Measurements from ENCODE around the gene UGT2A3.
"Not testable (repeated sequence)": the region's sequence is repeated elsewhere in the genome, so short reads cannot be mapped to it uniquely, and the experiment has no call there.

The UGT2A3 gene

DNA sequence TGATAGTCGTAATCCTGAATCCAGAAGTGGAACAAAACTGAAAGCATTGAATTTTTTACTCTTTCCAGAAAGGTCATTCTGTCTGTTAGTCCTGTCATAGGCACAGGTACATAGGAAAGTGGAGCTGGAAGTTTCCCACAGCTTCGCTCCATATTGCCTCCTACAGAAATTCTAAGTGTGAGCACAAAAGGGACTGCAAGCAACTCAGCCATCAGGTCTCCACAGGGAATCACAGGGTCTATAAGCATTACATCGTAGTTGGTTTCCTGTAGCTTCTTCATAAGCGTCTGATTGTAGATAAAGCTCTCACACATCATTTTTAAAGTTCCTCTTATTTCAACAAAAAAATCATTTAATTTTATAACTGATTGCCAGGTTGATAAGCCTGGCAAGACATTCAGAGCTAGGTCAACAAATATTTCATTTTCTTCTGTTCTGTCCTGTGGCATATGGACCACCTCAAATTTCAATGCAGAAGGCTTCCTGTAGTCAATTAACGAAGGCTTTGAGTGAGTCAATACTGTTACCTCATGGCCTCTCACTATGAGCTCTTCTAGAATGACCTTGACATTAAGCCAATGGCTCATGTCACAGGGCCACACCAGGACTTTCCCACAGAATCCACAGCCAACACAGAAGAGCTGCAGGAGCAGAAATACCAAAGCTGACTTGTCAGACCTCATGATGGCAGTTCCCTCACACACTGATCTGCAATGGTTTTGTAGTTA lies at the start of gene UGT2A3:
Gene UGT2A3 (minus strand): TSS at position 727 of the 728 bp plus-strand sequence. CDS start 44 bp downstream, at position 683.
- no peak for DNase-seq

DNA sequence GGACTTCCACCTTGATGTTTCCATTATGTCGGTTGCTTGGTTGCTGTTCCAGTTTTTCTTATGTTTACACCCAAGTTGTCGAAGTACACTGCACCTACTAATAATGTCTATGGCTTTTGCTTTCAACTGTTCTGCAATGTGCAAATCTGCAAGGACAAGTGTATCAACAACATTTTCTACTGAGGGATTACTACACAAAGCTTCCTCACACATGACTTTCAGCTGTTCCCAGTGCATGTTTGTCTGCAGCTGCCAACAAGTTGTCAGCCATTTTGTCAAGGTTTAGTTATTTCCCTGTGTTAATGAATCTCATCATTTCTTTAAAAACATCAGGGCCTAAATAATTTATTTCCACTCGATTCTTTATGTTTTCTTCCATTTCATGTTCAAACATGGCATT lies 45.4 kb upstream of the UGT2A3 start:
- DNase-seq = no peak

DNA sequence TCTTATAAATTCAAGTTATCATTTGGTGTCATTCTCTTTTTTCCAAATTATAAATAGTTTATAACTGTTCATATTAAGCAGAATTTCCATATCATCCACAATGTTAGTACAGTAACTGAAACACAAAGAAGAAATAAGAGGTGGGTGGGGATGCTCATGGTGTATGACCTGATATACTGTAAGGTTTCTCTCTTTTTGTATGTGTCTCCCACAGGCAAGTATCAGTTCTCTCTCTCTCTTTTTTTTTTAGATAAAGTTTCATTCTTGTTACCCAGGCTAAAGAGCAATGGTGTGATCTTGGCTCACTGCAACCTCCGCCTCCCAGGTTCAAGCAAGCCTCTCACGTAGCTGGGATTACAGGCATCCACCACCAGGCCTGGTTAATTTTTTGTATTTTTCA lies 43.7 kb upstream of the UGT2A3 start:
- DNase-seq = no peak

DNA sequence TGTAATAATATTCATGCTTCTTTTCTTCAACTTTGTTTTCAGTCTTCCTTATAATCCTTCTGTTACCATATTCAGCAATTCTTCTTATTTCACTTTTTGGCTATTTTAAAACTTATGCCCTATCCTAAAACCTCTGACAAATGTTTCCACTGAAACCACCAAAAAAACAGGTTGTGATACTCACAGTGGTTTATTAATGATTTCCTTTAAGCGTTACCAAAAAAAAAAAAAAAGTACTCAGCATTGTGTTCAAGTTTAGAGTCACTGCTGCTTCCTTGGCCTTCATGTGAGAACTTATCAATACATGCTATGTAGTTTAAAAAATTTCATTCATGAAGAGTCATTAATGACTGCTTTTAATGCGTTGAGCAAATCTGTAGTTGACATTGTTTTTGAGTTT lies 35.4 kb upstream of the UGT2A3 start:
- no peak for DNase-seq

DNA sequence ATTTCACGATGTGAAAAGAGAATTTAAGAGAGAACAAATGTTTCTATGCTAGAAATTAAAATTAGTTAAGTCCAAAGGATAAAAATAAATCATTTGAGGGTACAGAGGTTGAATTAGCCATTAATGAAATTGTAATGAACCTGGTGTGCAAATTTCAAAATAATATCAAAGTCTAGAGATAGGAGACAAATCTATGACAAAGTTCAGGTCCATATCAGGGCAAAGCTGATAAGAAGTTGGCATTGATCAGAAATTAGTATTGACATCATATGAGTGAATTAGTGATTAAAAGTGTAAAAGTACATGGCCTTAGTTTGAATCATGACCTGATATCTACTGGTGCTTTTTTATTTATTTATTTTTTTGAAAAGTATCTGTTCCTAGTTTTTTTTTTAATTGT lies 33.8 kb upstream of the UGT2A3 start:
- no peak for DNase-seq

DNA sequence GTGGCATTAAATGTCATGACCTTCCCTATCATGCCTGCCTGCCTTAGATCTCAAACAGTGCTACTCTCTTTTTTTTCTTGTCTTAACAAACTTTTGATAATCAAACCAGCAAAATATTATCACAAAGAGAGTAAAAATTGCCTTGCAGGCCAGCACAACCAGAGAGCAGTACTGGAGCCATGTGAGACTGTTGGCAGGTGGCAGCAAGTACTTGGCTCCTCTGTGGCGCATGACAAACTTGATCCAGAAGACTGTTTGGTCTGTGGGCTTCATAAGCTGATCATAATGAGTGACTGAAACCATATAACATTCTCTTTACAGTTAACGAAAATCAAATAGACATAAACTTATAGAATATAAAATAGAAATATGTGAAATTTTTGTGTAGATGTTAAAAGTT lies 33.3 kb upstream of the UGT2A3 start:
- no peak for DNase-seq

DNA sequence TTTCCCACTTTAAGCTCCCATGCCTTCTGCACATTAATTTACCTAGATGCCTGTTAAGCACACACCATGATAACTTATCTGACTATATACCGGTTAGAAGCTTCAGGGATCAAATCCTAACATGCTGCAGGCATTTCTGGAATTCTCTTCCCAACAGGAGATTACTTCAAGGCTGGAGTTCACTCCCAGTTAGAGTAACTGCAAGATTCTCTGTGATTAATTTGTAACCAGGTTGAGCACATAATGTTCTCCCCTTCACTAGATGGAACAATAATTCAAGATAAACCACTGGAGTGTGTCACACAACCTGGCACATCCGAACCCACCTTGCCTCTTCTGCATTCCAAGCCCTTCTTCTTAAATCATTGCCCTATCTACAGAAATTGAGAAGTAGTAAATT lies 11.8 kb upstream of the UGT2A3 start:
- no peak for DNase-seq

DNA sequence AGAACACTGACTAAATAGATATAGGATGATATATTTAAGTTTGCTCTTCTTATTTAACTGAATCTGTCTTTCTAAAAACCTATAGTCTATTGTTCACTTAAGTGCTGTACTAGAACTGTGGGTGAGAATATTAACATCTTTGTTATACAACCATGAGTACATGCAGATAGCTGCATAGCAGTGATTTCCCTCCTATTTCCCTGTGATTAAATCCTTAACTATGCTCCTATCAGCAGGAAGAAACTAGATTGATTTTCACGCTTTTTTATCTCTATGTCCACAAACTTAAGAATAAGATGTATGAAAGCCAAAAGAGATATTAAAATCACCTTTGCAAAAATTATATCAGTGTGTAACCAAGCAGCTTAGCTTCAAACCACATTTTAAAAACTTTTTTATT lies 11.3 kb upstream of the UGT2A3 start:
- no peak for DNase-seq

DNA sequence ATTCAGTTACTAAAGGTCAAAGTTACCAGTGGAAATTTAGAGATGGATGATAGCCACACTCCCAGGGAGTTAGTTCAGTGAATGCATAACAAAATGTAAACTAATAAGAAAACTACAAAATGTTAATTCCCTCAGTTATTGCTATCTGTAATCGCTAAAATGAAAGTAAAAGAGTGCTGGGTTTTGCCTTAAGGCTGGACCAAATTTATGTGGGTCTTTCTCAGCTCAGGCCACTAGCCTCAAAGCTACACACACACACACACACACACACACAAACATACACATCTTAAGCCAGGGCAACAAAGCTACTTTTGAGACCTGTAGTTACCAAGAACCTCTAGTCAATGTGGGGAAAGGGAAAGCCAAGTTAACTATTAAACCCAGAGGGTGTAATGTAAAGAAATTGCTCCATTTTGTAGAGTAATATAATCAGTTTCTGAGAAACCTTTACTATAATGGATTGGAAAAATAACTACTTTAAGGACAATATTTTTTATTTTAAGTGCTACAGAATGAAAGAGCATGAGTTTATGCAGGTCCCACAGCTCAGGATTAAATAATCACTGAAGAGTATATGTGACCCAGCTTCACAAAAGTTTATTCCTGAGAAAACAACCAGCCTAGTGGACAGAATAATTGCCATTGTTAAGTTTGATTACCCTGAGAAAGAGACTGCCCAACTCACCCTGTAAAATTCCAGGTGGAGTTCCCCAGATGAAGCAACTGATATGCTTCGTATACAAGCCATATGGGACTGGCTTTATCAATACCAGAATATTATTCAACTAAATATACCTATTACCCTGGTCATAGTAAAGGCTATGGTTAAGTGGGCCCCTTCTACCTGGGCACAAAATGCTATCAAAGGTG lies 8.9 kb upstream of the UGT2A3 start:
- DNase-seq = no peak

DNA sequence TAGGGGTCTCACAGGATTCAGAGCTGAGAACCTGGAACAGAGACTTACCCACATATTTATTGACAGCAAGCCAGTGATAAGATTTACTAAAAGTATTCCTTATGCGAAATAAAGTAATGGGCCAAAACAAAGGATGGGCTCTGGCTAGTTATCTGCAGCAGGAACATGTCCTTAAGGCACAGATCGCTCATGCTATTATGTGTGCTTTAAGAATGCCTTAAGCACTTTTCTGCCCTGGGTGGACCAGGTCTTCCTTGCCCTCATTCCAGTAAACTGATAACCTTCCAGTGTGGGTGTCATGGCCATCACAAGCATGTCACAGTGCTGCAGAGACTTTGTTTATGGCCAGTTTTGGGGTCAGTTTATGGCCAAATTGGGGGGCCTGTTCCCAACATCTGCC lies 7.5 kb upstream of the UGT2A3 start:
- not testable (repeated sequence) for DNase-seq

DNA sequence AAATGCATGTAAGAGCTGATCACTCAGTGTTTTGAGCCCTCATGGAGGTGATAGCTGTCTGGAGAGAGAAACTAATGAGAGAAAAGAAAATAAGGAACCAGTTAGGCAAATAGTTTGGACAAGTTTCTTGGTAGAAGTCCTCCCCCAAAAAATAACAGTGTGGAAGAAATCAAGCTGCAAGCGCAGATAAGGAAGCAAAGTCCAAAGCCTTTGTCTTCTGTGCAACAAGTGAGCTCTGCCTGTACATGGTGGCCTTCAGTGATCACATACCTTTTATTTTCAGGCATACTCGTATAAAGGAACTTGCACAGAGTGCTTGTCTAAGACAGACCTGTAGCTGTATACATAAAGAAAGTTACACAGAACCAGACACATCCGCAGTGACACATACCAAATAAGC lies 2.5 kb upstream of the UGT2A3 start:
- DNase-seq = no peak

DNA sequence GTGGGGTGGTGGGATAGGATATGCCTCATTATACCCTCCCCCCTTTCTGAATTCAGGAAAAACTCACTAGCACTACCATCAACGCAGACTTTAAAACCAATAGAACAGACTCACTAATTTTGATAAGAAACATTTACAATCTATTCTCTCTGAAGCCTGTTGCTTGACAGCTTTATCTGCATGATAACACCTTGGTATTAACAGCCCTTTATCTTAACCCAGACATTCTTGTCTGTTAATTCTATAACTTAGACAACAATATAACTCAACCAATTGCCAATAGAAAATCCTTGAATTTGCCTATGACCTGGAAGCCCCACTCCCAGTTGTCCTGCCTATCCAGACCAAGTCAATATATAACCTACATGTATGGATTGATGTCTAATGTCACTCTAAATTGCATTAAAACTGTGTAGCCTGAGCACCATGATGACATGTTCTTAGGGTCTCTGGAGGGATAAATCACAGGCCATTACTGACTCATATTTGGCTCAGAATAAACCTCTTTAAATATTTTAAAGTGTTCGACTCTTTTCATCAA lies 1.5 kb upstream of the UGT2A3 start:
- DNase-seq = no peak

DNA sequence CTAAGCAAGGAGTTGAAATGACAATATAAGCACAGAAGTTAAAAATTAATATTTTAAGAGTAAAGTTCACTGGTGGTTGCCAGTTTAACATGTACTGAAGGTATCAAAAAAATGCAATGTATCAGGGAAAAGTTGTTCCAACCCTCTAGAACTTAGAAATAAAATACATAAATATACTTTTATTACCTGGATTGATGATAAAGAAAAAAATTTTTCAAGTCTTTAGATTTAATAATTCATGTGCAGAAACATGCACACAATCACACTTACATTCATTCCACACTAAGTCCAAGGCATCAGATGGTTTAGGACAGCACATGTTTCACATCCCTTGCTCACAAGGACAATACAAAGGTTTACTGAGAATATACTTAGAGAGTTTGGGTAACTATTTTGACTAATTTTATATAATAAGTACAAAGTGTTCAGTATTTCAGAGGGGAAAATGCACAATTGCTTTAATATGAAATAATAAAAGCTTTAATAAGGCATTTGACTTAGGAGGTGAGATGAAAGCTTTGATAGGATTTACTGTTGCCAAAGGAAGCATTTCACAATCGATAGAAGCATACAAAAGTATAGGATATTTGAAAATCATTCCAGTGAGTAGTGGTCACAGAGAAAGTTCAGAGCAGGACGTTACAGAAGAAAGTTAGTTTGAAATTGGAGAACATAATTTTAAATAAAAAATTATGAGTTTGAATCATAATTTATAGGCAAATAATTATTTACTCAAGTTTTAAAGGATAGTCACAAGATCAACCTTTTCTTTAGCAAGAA lies 392 bp upstream of the UGT2A3 start:
- DNase-seq = no peak

DNA sequence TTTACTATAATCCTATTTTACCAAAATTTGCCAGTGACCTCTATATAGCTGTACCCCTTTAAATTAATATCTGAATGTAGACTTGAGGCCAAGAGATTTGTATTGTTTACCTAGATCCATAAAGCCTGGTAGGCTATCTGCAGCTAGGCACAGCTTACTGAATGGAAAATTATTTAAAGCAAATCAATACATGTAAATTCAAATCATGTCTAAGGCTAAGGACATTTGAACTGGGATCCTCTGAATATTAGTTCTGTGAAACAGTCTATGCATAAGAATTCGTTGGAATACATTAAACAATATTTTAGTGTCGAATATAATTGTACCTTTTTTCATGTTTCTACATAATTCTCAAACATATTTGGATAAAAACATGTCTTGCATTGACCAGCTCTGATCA lies 1.6 kb downstream of the UGT2A3 start:
- no peak for DNase-seq

DNA sequence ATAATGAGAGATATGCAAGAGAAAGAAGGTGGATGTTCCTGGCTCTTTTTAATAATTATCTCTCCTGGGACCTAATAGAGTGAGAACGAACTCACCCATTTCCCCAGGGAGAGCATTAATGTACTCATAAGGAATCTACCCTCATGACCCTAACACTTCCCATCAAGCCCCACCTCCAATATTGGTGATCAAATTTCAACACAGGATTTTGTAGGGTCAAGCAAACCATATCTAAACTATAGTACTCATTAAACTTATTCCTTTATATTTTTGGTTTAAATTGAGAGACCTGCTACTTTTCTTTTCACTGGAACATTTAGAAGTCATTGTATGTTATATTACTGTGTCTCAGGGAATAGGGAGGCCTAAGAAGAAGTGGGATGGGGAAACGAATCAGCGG lies 2.6 kb downstream of the UGT2A3 start:
- DNase-seq = no peak

DNA sequence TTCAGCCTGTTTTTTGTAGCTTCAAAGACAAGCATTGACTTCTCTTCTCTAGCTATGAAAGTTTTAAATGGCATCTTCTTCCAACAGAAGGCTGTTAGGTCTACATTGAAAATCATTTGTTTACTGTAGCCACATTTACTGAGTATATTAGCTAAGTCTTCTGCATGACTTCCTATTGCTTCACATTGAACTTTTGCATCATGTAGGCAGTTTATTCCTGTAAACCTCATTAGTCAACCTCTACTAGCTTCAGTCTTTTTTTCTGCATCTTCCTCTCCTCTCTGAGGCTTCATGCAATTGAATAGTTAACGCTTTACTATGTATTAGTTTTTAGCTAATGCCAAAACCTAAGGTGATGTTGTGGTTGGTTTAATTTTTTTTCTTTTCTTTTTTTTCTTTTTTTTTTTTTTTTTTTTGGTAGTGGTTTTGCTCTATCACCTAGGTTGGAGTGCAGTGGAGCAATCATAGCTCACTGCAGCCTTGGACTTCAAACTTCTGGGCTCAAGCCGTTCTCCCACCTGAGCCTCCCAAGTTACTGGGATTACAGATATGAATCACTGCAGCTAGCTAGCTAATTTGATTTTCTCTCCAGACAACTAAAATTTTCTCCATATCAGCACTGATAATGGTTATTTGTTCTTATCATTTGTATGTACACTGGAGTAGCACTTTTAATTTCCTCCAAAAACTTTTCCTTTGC lies 3.4 kb downstream of the UGT2A3 start:
- no peak for DNase-seq

DNA sequence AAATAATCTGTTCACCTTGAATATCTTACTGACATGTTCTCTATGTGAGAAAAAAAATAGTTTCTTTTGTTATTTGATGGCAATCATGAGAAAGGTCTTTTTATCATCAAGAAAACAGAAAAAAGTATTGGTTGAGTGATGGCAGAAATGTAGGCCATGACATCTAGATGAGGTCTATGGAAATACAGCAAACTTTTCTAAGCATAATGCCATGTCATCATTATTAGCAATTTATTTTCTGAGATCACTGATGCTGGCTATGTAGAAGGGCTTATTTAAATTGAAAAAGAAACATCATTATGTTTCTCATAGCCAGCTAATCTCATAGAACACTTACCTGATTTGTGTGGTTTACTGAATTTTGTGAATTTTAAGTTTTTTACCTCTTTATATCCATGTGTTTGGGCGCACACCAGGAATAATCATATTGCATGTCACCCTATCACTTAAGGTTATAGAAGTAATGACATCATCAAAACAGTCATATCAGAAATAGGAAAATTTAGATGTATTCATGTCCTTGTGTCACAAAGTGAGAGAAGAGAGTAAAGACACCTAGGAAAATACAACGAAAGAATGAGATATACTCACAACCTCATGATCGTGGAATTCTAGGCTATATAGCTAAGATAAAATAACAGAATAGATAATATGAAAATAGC lies 22.4 kb downstream of the UGT2A3 start:
- DNase-seq = no peak

DNA sequence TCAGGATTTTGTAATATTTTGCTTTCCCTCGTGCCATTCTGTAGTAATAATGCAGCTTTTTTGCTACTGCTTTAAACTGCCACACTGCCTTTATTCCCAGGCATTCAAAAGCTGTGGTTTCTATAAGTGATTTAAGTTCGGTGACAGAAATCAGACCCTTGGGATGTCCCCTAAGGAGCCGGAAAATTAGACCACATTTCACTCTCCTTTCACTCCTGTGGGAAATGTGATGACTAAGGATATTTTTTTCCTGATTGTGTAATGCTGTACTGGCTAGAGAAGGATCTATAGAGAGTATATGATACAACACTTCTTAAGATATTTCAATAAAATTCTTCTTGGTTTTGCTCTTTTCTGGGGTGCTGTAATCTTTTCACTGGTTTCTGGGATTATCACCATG lies 24.4 kb downstream of the UGT2A3 start:
- no peak for DNase-seq

DNA sequence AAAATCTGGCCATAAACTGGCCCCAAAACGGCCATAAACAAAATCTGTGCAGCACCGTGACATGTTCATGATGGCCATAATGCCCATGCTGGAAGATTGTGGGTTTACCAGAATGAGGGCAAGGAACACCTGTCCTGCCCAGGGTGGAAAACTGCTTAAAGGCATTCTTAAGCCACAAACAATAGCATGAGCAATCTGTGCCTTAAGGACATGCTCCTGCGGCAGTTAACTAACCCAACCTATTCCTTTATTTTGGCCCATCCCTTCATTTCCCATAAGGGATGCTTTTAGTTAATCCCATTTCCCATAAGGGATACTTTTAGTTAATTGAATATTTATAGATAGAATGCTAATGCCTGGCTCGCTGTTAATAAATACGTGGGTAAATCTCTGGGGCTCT lies 29.4 kb downstream of the UGT2A3 start:
- not testable (repeated sequence) for DNase-seq

DNA sequence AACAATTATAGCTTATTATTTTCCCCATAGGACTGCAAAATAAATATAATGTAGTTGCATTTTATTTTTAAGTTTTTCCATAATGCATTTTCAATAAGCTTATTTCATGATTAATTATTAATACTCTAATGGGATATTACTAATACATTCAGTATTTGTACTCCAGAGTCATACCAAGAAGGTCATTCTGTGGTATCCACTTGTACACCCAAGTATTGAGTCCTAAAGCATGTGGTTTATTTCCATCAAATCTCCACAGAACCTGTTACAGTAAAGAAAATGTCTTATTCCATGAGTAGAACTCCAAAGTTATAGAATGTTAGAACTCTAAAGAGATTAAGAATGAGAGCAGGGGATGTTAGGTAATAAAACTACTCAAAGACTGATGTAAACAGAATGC lies 30.6 kb downstream of the UGT2A3 start:
- DNase-seq = no peak

DNA sequence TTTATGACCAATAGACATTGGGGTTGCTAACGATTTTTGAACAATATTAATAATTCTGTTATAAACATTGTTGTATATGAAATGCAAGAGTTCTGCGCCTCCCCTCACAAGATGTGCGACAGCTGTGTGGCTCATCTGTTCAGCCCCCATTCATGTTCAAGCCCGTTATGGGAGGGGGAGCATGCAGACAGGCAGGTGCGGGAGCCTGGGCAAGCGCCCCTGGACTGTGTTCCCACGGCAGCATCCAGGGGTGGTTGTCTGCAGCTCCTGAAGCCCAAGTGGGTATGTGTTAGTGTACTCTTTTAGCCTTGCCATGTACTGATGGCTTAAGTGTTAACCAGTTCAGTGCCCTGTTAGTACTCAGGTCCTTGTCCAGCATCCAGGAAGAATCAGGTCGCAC lies 34.6 kb downstream of the UGT2A3 start:
- no peak for DNase-seq

DNA sequence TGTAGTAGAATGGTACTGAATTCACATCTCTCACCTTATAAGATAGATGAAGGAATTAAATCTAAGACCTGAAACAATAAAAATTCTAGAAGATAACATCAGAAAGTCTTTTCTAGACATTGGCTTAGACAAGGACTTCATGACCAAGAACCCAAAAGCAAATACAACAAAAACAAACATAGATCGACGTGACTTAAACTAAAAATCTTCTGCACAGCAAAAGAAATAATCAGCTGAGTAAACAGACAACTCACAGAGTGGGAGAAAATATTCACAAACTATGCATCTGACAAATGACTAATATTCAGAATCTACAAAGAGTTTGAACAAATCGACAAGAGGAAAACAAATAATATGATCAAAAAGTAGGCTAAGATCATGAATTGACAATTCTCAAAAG lies 38.8 kb downstream of the UGT2A3 start:
- DNase-seq = no peak

All from NCI-H187 (cell line).